AG09319 (cell line): ENCODE results near the gene FERD3L.
A peak's percentile ranks its signal among the peaks of the same experiment; 100 is the strongest.

Experiments used
- DNase-seq: peaks from one replicate; pipeline ENCODE4 v3.0.0-alpha.2; 2010; ENCODE audit warnings: low read depth; ENCODE audit errors: extremely low read depth
- TF ChIP-seq, protein P1 (sequence below): IDR thresholded peaks from 2 replicates; pipeline ENCODE4 v1.5.1; 2011; ENCODE audit warnings: low read depth, mild to moderate bottlenecking, inconsistent platforms, low read length, moderate library complexity

Gene FERD3L

GRCh38 chr7:19119870-19120486 lies 25.2 kb downstream of the FERD3L start:
- DNase-seq = no peak
- TF ChIP-seq, protein P1, sequence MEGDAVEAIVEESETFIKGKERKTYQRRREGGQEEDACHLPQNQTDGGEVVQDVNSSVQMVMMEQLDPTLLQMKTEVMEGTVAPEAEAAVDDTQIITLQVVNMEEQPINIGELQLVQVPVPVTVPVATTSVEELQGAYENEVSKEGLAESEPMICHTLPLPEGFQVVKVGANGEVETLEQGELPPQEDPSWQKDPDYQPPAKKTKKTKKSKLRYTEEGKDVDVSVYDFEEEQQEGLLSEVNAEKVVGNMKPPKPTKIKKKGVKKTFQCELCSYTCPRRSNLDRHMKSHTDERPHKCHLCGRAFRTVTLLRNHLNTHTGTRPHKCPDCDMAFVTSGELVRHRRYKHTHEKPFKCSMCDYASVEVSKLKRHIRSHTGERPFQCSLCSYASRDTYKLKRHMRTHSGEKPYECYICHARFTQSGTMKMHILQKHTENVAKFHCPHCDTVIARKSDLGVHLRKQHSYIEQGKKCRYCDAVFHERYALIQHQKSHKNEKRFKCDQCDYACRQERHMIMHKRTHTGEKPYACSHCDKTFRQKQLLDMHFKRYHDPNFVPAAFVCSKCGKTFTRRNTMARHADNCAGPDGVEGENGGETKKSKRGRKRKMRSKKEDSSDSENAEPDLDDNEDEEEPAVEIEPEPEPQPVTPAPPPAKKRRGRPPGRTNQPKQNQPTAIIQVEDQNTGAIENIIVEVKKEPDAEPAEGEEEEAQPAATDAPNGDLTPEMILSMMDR = no peak; the same call in 1 of the 2 replicates

DNA sequence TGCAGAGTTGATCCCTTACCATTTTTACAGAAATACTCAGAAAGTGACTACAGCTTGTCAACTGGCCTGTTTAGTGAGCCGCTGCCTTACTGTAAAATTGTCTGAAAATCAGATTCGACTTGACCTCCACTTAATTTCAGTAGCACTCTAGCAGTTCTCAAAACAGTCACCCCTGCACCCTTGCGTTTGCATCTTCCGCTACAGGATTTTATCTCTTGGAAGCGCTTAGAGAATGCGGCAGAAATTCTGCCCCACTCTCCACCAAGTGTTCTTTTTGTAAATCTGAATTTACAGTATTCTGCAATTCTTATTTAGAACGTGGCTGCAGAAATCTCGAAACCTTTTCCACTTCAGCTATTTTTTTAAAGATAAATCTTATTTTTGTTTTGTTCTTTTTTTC lies 25.8 kb downstream of the FERD3L start:
- TF ChIP-seq, protein P1 = no peak

DNA sequence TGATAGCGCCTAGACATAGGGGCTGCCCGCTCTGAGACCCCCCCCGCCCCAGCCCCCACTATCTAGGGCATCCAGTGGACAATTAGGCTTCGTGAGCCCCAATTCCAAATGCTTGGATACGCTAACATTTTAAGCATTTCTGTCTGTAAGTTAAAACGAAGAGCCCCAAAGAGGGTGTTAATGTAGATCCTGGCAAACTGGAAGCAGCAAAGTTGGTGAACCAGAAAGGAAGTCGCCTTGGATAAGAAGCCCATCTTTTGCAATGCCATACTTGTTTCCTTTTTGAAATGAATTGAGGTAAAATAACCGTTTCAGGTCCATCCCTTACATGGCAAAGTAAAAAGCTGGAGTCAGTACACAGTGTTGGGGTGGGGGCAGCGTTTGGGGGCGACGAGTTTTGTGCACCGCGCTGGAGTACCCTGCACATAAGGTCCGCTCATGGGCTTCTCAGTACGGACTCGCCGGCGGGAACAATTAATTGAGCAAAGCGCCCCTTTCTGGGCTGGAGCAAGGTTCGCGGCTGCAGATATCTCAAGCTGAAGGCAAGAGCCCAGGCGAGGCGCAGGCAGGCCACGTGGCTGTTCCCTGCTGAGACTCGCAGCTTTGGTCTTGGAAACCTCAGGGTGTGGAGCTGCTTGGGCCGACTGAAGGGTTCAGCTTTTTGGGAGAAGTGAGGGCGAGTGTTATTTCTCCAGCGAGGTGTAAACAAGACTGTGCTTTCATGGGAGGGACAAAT lies 26.4 kb downstream of the FERD3L start:
- DNase-seq = no peak

More for the DNA sequence above, 25.8 kb downstream of the FERD3L start:
- no peak for DNase-seq

GRCh38 chr7:19117870-19118608 lies 27.2 kb downstream of the FERD3L start:
- TF ChIP-seq, protein P1 = peak; percentile 36
- no peak for DNase-seq

More for the DNA sequence above, 26.4 kb downstream of the FERD3L start:
- TF ChIP-seq, protein P1 = no peak

- TF ChIP-seq, protein P1 = no peak
- peak; percentile 99 for DNase-seq
Measured at GRCh38 chr7:19117091-19117869, 27.9 kb downstream of the FERD3L start, which contains the start of gene TWIST1. TSS of gene TWIST1 (minus strand) at chr7:19117636. CDS start at chr7:19117321, 315 bp downstream.

- no peak for DNase-seq
- TF ChIP-seq, protein P1 = no peak
Measured at GRCh38 chr7:19116121-19117090, 28.8 kb downstream of the FERD3L start.
